IPS-20b (cell line): ENCODE results near the gene LEUTX.
A peak's percentile ranks its signal among the peaks of the same experiment; 100 is the strongest.

Source experiments
- H3K27ac ChIP-seq: one replicate; pipeline ENCODE4 v1.5.1; 2013; ENCODE audit warnings: low read length
- H3K27me3 ChIP-seq: 2 replicates; pipeline ENCODE4 v1.6.1; 2013; ENCODE audit warnings: mild to moderate bottlenecking, low read length, inconsistent platforms; ENCODE audit not compliant: insufficient read depth
- H3K36me3 ChIP-seq: 2 replicates; pipeline ENCODE4 v1.6.1; 2013; ENCODE audit warnings: low read depth, mild to moderate bottlenecking, inconsistent platforms, low read length, moderate library complexity; ENCODE audit not compliant: insufficient read depth
- H3K4me1 ChIP-seq: 2 replicates; pipeline ENCODE4 v1.6.1; 2013; ENCODE audit warnings: mild to moderate bottlenecking, control low read depth, inconsistent platforms, low read length, moderate library complexity; ENCODE audit not compliant: insufficient read depth
- H3K4me3 ChIP-seq: 2 replicates; pipeline ENCODE4 v1.5.1; 2013; ENCODE audit warnings: mild to moderate bottlenecking, low read length, inconsistent platforms
- H3K9ac ChIP-seq: 2 replicates; pipeline ENCODE4 v1.6.1; 2013; ENCODE audit warnings: low read depth, mild to moderate bottlenecking, inconsistent platforms, low read length, moderate library complexity
- H3K9me3 ChIP-seq: 2 replicates; pipeline ENCODE4 v1.6.1; 2013; ENCODE audit warnings: mild to moderate bottlenecking, low read depth, low read length, inconsistent platforms; ENCODE audit not compliant: insufficient read depth

Gene LEUTX

DNA sequence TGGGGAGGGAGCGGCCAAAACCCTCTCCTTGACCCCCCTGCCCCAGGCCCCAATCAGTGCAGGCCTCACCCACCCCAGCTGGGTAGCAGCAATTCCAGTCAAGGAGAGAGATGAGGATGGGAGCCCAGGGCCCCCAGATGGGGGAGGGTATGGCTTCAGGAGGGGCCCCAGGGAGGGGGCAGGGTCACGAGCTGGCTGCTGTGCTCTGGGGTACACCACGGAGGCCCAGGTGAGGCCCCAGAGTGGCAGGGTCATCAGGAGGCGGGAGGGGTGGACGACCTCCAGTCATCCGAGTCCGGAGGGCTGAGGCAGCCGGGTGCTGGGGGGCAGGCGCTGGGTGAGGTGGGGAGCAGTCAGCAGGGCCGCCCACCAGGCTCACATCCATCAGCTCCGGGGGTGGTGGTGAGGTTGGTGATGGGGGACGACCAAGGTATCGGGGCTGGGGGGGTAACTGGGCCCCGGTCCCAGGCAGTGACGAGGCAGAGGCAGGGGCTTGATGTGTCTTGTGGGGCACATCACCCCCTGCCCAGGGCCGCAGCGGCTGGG, 47.0 kb downstream of the LEUTX start:
- Histone ChIP-seq H3K27me3 (no peaks in the 10 kb centered on the region), H3K27ac (no peak overlapping the region), H3K9ac (no peak overlapping the region)

DNA sequence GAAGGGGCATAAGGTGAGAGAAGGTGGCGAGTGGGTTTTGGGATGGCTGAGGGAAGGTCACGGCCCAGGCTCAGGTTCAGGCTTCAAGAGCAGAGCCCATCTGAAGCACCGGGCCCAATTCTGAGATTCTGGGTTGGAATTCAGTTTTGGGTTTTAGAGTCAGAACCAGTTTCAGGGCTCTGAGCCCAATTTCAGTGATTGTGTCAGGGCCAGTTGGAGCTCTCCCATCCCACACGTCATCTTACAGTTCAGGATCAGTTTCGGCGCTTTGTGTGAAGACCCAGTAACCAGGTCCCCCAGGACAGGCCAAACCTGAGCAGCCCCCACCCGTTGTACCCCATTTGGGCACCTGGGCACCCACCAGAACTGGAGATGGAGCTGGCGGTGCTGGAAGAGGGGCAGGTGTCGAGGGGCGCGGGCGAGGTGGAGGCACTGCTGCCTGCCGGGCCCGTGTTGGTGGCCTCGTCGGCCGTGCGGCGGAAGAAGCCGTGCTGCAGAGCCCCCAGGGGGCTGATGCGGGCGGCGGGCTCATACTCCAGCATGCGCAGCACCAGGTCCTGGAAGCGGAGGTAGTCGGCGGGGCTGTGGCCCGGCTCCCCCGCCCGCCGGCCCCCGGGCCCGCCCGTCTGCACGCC, 47.8 kb downstream of the LEUTX start:
- no peak overlapping the region for H3K9ac ChIP-seq
- peaks cover 44% of the 10 kb centered on the region for H3K36me3 ChIP-seq
- H3K4me3 ChIP-seq: no peak overlapping the region
- no peaks in the 10 kb centered on the region for H3K9me3 ChIP-seq
- no peaks in the 10 kb centered on the region; the same call in 1 of the 2 replicates for H3K4me1 ChIP-seq
- H3K27ac ChIP-seq: no peak overlapping the region
- H3K27me3 ChIP-seq: no peaks in the 10 kb centered on the region

More for the DNA sequence above, 47.0 kb downstream of the LEUTX start:
- H3K9me3 ChIP-seq: no peaks in the 10 kb centered on the region
- peaks cover 36% of the 10 kb centered on the region for H3K36me3 ChIP-seq
- no peak overlapping the region for H3K4me3 ChIP-seq
- H3K4me1 ChIP-seq: no peaks in the 10 kb centered on the region; the same call in 1 of the 2 replicates

DNA sequence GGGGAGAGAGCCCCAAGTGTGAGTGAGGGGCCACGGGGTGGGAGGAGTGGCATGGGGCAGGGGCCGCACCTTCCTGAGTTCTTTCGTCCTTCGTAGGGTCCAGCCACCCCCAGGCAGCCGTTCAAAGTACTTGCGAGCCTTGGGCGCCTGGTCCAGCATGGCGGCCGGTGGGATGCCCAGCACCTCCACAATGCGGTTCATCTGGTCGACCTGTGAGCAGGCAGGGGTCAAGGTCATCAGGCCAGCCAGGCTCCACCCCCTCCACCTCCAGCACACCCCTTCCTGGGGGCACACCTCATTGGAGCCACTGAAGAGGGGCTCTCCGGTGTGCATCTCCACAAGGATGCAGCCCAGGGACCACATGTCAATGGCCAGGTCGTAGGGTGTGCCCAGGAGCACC, 48.6 kb downstream of the LEUTX start:
- H3K27ac ChIP-seq: no peak overlapping the region
- H3K4me3 ChIP-seq: no peak overlapping the region
- no peak overlapping the region for H3K9ac ChIP-seq
- H3K9me3 ChIP-seq: no peaks in the 10 kb centered on the region
- H3K36me3 ChIP-seq: peaks cover 46% of the 10 kb centered on the region
- H3K27me3 ChIP-seq: no peaks in the 10 kb centered on the region
- no peaks in the 10 kb centered on the region; the same call in 1 of the 2 replicates for H3K4me1 ChIP-seq

DNA sequence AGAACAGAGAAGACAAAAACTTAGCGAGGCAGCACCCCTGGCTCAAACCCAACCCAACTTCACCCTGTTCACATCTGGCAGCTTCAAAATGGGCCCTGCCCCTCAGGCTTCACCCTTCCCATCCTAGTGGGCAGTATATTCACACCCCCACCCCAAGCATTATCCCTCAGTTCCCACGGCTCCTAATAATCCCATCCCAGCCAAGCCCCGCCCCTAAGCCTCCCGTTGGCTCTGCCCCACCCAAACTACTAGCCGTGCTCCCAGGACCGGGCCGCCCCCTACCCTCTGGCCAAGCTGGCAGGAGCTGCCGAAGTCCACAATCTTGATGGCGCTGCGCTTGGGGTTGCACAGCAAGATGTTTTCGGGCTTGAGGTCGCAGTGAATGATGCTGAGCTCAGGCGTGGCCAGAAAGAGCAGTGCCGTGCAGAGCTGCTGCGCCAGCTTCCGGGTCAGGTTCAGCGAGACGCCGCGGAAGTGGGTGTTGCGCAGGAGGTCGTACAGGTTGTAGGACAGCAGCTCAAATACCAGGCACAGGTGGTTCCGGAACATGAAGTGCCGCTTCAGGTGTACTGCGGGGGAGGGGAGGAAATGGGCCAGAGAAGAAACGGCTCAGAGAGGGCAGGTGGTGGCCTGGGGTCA, 49.5 kb downstream of the LEUTX start:
- Histone ChIP-seq H3K27me3 (no peaks in the 10 kb centered on the region), H3K9me3 (no peaks in the 10 kb centered on the region), H3K4me1 (peaks cover 4% of the 10 kb centered on the region), H3K27ac (no peak overlapping the region), H3K36me3 (peaks cover 46% of the 10 kb centered on the region), H3K9ac (no peak overlapping the region), H3K4me3 (no peak overlapping the region)

DNA sequence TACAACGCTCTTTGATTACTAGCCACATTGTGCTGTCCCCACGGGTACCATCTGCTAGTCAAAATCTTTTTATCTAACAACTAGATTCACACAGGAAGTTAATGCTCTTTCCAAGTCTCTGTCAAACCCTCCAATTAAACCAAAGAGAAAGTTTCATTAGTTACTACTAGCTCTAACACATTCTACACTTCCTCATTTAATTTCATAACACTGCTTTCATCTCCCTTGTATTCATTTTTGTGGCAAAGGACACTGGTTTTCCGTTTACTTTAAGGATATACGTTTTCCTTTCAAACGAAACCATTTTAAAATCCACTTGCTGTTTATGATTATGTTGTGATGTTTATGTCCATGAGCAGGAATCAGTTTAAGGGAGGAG, 50.0 kb downstream of the LEUTX start:
- Histone ChIP-seq H3K36me3 (peaks cover 46% of the 10 kb centered on the region), H3K27me3 (no peaks in the 10 kb centered on the region), H3K4me1 (peaks cover 4% of the 10 kb centered on the region), H3K27ac (no peak overlapping the region), H3K9me3 (no peaks in the 10 kb centered on the region), H3K9ac (no peak overlapping the region), H3K4me3 (no peak overlapping the region)

DNA sequence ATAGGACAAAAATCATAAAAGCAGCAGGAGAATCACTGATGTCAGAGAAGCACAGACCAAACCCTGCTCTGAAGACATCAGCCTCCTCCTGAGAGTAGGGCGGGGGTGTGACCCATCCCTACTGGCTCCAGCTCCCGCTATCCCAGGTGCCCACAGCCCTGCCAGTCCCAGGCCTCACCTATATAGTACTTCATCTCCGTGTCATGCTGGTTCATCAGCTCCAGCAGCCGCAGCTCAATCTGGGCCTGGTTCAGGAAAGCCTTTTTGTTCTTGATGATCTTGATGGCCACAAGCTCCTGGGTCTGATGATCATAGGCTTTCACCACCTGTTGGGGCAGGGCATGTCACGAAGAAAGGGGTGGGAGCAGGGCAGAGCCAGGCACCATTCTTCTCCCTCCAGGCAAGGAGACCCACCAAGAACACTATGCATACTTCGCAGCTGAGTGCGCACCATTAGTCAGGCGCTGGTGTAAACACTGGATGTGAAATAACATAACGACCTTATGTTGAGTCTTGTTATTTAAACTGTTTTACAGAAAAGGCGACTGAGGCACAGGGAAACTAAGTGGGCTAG, 51.1 kb downstream of the LEUTX start:
- no peak overlapping the region for H3K9ac ChIP-seq
- no peaks in the 10 kb centered on the region for H3K27me3 ChIP-seq
- H3K9me3 ChIP-seq: no peaks in the 10 kb centered on the region
- H3K4me1 ChIP-seq: peaks cover 4% of the 10 kb centered on the region
- peaks cover 52% of the 10 kb centered on the region for H3K36me3 ChIP-seq
- H3K27ac ChIP-seq: no peak overlapping the region
- no peak overlapping the region for H3K4me3 ChIP-seq

DNA sequence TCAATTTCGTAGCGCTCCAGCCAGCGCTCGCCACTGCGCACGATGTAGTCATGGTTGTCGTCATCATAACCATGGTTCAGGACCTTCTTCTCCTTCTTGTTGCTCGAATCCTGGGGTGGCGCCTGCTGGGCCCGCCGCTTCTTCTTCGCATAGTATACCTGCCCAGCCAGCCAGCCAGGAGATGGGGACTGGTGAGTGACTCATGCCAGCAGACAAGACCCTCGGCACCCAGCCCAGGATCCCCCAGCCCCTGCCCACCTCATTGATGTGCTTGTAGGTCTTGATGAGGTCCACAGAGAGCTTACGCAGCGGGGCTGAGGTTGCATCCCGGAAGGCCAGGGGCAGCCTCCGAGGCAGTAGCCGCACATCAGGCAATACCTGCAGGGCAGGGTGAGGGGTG, 51.8 kb downstream of the LEUTX start:
- Histone ChIP-seq H3K27me3 (no peaks in the 10 kb centered on the region), H3K4me3 (no peak overlapping the region), H3K27ac (no peak overlapping the region), H3K4me1 (peaks cover 4% of the 10 kb centered on the region), H3K9ac (no peak overlapping the region), H3K9me3 (no peaks in the 10 kb centered on the region), H3K36me3 (peaks cover 58% of the 10 kb centered on the region)

DNA sequence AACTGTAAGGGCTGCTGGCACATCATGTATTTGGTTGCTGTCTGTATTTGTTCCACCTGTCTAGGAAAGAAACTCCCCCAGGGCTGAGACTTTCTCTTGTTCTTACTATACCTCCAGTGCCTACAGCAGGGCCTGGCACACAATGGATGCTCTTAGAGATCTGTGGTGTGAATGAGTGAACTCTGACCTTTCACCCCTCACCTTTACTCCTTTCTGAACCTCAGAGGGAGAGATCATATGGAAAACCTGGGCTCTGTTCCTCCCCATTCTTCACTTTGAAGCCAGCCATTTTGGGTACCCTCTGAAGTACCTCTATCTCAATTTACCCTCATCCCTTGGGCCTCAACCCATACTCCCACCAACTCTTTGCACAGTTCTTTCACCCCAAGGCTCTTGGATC, 52.2 kb downstream of the LEUTX start:
- no peak overlapping the region for H3K27ac ChIP-seq
- peaks cover 4% of the 10 kb centered on the region for H3K4me1 ChIP-seq
- H3K36me3 ChIP-seq: peaks cover 62% of the 10 kb centered on the region
- H3K4me3 ChIP-seq: no peak overlapping the region
- H3K9ac ChIP-seq: no peak overlapping the region
- H3K27me3 ChIP-seq: no peaks in the 10 kb centered on the region
- H3K9me3 ChIP-seq: no peaks in the 10 kb centered on the region

DNA sequence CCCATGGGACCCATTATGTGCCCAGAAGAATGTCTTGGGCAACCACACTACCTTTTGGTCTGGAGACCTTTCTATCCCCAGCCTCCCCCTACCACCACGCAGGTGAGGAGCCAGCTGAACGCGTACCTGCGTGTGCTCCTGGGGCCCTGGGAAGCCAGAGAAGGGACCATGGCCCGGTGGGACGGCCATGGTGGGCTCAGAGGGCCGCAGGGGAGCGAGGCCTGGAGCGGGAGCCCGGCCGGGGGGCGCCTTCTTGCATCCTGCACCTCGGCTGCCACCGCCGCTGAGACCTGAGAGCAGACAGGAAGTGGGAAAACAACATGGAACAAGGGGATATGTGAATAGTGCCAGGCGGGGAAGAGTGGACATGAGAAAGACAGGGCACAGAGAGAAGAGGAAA, 53.0 kb downstream of the LEUTX start:
- H3K4me1 ChIP-seq: peaks cover 4% of the 10 kb centered on the region
- H3K27ac ChIP-seq: no peak overlapping the region
- no peak overlapping the region for H3K9ac ChIP-seq
- H3K9me3 ChIP-seq: no peaks in the 10 kb centered on the region
- no peak overlapping the region for H3K4me3 ChIP-seq
- H3K27me3 ChIP-seq: no peaks in the 10 kb centered on the region
- H3K36me3 ChIP-seq: peaks cover 63% of the 10 kb centered on the region

DNA sequence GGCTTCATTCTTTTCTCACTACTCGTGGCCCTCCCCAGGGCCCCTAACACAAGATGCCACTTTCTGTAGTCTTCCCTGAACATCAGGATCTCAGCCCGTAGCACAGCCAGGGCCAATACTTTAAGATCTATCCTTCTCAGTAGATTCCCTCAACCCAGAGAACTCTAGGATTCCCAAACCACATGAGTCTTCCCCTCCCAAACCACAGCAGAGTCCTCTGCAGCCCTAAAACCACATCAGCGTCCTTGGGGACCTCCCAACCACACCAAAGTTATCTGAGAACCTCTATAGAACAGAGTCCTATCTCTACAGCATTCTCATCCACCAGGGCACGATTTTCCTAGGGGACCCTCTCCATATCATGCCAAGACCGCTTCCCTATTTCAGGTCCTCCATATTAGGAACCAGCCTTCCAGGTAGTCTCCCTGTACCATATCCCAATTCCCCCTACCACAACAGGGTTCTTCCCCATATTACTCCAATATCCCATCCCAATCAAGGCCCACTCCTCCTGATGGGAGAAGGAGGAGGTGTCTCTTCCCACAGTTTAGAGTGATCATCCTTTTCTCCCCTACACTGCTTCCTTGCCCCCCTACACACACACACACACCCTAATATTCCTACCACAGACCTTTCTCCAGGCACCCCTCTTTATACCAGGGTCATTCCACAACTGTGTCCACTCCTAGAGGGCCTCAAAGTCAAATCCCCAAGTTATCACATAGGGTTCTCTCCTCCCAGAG, 53.9 kb downstream of the LEUTX start:
- Histone ChIP-seq H3K36me3 (peaks cover 71% of the 10 kb centered on the region), H3K9me3 (no peaks in the 10 kb centered on the region), H3K27me3 (no peaks in the 10 kb centered on the region), H3K27ac (peak overlapping the region; percentile 94), H3K4me3 (peak overlapping the region; percentile 91), H3K9ac (peak overlapping the region; percentile 91; the same call in 1 of the 2 replicates), H3K4me1 (peaks cover 4% of the 10 kb centered on the region)

DNA sequence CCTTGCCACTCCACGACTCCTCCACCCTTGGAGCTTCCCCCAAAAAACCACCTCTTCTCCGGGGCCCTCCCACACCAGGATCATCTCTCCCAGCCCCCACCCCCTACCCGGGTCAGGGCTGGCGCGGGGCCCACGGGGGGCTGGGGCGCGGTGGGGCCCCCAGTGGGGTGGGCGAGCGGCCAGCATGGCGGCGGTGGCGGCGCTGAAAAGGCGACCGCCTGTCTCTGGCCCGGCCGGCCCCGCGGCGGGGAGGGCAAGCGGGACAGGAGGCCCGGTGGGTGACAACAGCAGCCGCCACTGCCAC, 54.5 kb downstream of the LEUTX start:
- Histone ChIP-seq H3K36me3 (peaks cover 72% of the 10 kb centered on the region), H3K27ac (peak overlapping the region; percentile 94), H3K4me1 (peaks cover 4% of the 10 kb centered on the region), H3K9ac (peak overlapping the region; percentile 91; the same call in 1 of the 2 replicates), H3K4me3 (peak overlapping the region; percentile 91), H3K27me3 (no peaks in the 10 kb centered on the region), H3K9me3 (no peaks in the 10 kb centered on the region)
